Adrenal gland (tissue), 5 donors: Measurements from ENCODE around the gene ZBTB38.

Experiments used
- CTCF ChIP-seq, 6 experiments: fragments of 450-650 bp in 4 of 6; fragments of 200-600 bp in 2 of 6; sonication (generic) in 1 of 6; IDR thresholded peaks; 1 replicate in 5 of 6; 2 replicates in 1 of 6; pipeline versions ENCODE4 v1.5.1 to v1.8.0; 2016 to 2021; ENCODE audit warnings: antibody characterized with exemption in 6 of 6, mild to moderate bottlenecking in 2 of 6, moderate library complexity in 1 of 6
- POLR2A ChIP-seq, 2 donors: fragments of 450-650 bp; IDR thresholded peaks; one replicate each; pipeline ENCODE4 v1.6.1; 2017; ENCODE audit warnings: antibody characterized with exemption in 2 of 2, mild to moderate bottlenecking in 2 of 2, moderate library complexity in 1 of 2
- donor health status: DM: no; HTN: no; CAD: no.

DNA sequence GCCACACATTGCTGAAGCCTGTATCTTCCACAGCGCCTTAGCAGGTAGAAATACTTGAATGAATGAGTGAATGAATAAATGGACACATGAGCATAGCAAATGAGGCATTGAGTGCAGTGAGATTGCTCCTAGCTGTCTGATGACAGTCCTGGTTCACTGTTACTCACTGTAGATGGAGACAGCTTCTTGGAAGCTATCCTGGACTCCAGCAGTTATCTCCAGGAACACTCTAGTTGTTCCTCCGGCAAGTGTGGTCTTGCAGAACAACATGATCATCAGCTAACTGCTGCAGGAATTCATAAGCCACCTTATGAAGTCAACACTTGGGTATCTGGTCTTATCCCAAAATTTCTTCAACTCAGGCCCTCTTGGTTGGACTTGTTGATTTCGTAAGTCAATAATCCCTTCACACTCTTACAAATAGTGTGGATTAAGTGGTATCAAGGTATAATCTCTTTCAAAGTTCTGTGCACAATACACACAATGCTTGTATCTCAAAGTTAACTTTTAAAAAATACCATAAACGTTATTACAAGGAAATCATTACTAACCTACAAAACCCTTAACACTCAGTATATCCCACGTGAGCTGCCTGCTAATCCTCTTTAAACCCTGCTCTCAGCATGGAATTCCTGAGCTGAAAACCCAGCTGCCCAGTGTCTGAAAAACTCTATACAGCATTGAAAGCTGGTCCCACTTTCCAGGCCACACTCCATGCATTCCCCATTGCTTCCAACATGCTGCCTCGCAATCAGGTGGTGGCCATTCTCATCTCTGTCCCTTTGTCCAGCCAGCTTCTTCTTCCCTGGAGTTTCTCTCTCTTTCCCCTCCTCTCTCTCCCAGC lies 14.4 kb upstream of the ZBTB38 start:
- TF ChIP-seq CTCF (IDR thresholded peaks at IDR 0.05) (no peak), POLR2A (IDR thresholded peaks at IDR 0.05) (no peak)
